Mesenchymal stem cell (in vitro differentiated cells and primary cell): Measurements from ENCODE around the gene SPINK8.
"Not testable (repeated sequence)": the region's sequence is repeated elsewhere in the genome, so short reads cannot be mapped to it uniquely, and the experiment has no call there.

Experiments used
- DNase-seq: peaks from one replicate; pipeline ENCODE4 v3.0.0-alpha.2; 2013
- H2AFZ ChIP-seq: one replicate; pipeline ENCODE4 v1.6.1; 2013; ENCODE audit warnings: low read depth, mild to moderate bottlenecking, control low read depth, inconsistent platforms, low read length, moderate library complexity
- H2AK5ac ChIP-seq: 2 replicates; pipeline ENCODE4 v1.6.1; 2013; ENCODE audit warnings: low read length, moderate library complexity, mild to moderate bottlenecking, inconsistent platforms; ENCODE audit not compliant: severe bottlenecking
- H2BK120ac ChIP-seq: one replicate; pipeline ENCODE4 v1.6.1; 2013; ENCODE audit warnings: low read depth, mild to moderate bottlenecking, inconsistent platforms, low read length, moderate library complexity
- H2BK12ac ChIP-seq, 2 experiments: one replicate each; pipeline ENCODE4 v1.6.1; 2013; ENCODE audit warnings: inconsistent platforms in 2 of 2, low read length in 2 of 2, mild to moderate bottlenecking in 2 of 2, moderate library complexity in 2 of 2, control low read depth in 1 of 2
- H2BK15ac ChIP-seq: one replicate; pipeline ENCODE4 v1.6.1; 2013; ENCODE audit warnings: mild to moderate bottlenecking, low read depth, inconsistent platforms; ENCODE audit not compliant: poor library complexity, severe bottlenecking
- H2BK5ac ChIP-seq: 2 replicates; pipeline ENCODE4 v1.6.1; 2013; ENCODE audit warnings: low read depth, mild to moderate bottlenecking, low read length, control low read depth, inconsistent platforms; ENCODE audit not compliant: poor library complexity, severe bottlenecking
- H3K14ac ChIP-seq, 2 experiments: one replicate each; pipeline ENCODE4 v1.6.1; 2013; ENCODE audit warnings: inconsistent platforms in 2 of 2, low read length in 2 of 2, control low read depth in 1 of 2, mild to moderate bottlenecking in 1 of 2, moderate library complexity in 1 of 2
- H3K18ac ChIP-seq, 2 experiments: one replicate each; pipeline ENCODE4 v1.6.1; 2013; ENCODE audit warnings: inconsistent platforms in 2 of 2, low read length in 2 of 2, control low read depth in 1 of 2, low read depth in 1 of 2, mild to moderate bottlenecking in 1 of 2
- H3K23ac ChIP-seq, 2 experiments: one replicate each; pipeline ENCODE4 v1.6.1; 2013; ENCODE audit warnings: inconsistent platforms in 2 of 2, low read length in 2 of 2, mild to moderate bottlenecking in 2 of 2, moderate library complexity in 2 of 2, control low read depth in 1 of 2
- H3K27ac ChIP-seq: 2 replicates; pipeline ENCODE4 v1.5.1; 2013; ENCODE audit warnings: mild to moderate bottlenecking, moderate library complexity, low read length, control low read depth, inconsistent platforms; ENCODE audit not compliant: poor library complexity, severe bottlenecking
- H3K27me3 ChIP-seq, 2 experiments: 2 replicates each; pipeline versions ENCODE4 v1.6.1 to v1.7.0; 2013; ENCODE audit warnings: low read length in 2 of 2, mild to moderate bottlenecking in 2 of 2, moderate library complexity in 2 of 2, control low read depth in 1 of 2, inconsistent platforms in 1 of 2; ENCODE audit not compliant: control insufficient read depth in 1 of 2, insufficient read depth in 1 of 2
- H3K36me3 ChIP-seq, 2 experiments: 2 replicates each; pipeline versions ENCODE4 v1.6.1 to v1.7.0; 2013; ENCODE audit warnings: low read length in 2 of 2, control low read depth in 1 of 2, inconsistent platforms in 1 of 2, low read depth in 1 of 2, mild to moderate bottlenecking in 1 of 2; ENCODE audit not compliant: insufficient read depth in 2 of 2, control insufficient read depth in 1 of 2
- H3K4ac ChIP-seq, 2 experiments: one replicate each; pipeline ENCODE4 v1.6.1; 2013; ENCODE audit warnings: inconsistent platforms in 2 of 2, low read length in 2 of 2, mild to moderate bottlenecking in 2 of 2, moderate library complexity in 2 of 2, control low read depth in 1 of 2, low read depth in 1 of 2
- H3K4me1 ChIP-seq: 2 replicates; pipeline ENCODE4 v1.6.1; 2013; ENCODE audit warnings: low read depth, low read length, control low read depth; ENCODE audit not compliant: control insufficient read depth, insufficient read depth
- H3K4me2 ChIP-seq: 2 replicates; pipeline ENCODE4 v1.6.1; 2013; ENCODE audit warnings: low read length, mild to moderate bottlenecking, inconsistent platforms; ENCODE audit not compliant: poor library complexity, severe bottlenecking
- H3K4me3 ChIP-seq, 2 experiments: 2 replicates each; pipeline versions ENCODE4 v1.5.1 to v1.7.0; 2013; ENCODE audit warnings: low read length in 2 of 2, mild to moderate bottlenecking in 2 of 2, control low read depth in 1 of 2, low read depth in 1 of 2; ENCODE audit not compliant: insufficient read depth in 1 of 2
- H3K79me1 ChIP-seq: replicated peaks from 2 replicates; pipeline ENCODE4 v1.6.1; 2013; ENCODE audit warnings: mild to moderate bottlenecking, control low read depth, low read length, inconsistent platforms; ENCODE audit not compliant: poor library complexity, severe bottlenecking
- H3K9ac ChIP-seq: 2 replicates; pipeline ENCODE4 v1.7.0; 2013; ENCODE audit warnings: mild to moderate bottlenecking, low read length, moderate library complexity
- H3K9me3 ChIP-seq: 2 replicates; pipeline ENCODE4 v1.7.0; 2013; ENCODE audit warnings: mild to moderate bottlenecking, low read length; ENCODE audit not compliant: control insufficient read depth
- H4K8ac ChIP-seq: one replicate; pipeline ENCODE4 v1.6.1; 2013; ENCODE audit warnings: inconsistent platforms, mild to moderate bottlenecking, low read length, moderate library complexity
- H4K91ac ChIP-seq: one replicate; pipeline ENCODE4 v1.6.1; 2013; ENCODE audit warnings: mild to moderate bottlenecking, low read length, inconsistent platforms
- WGBS: methylation state at CpG from one replicate; pipeline ENCODE4 v1.1.7; 2013; ENCODE audit warnings: mixed read lengths; 5-methylcytosine and 5-hydroxymethylcytosine counted together

The SPINK8 gene

GRCh38 chr3:48331706-48332435, 1.6 kb downstream of the SPINK8 start:
- H2BK5ac ChIP-seq, H3K9me3 ChIP-seq, H3K4ac ChIP-seq, H3K4me1 ChIP-seq, H2BK120ac ChIP-seq, H2AFZ ChIP-seq, H2BK12ac ChIP-seq, H4K91ac ChIP-seq, H4K8ac ChIP-seq, H3K36me3 ChIP-seq, DNase-seq, H3K79me1 ChIP-seq, H3K23ac ChIP-seq, H3K4me3 ChIP-seq, H3K18ac ChIP-seq, H3K9ac ChIP-seq, H3K27ac ChIP-seq, H3K14ac ChIP-seq, H3K4me2 ChIP-seq, H2BK15ac ChIP-seq, H2AK5ac ChIP-seq: not testable (repeated sequence)
- WGBS: 86% methylated on average over 7 of the region's 10 CpGs
- peaks cover 25 to 28% of the 10 kb centered on the region in 2 experiments for H3K27me3 ChIP-seq

- no peak overlapping the region for H3K27ac ChIP-seq
- no peak overlapping the region for H2BK12ac ChIP-seq
- no peak overlapping the region for H4K8ac ChIP-seq
- no peak overlapping the region for H3K4me3 ChIP-seq
- H3K9ac ChIP-seq: no peak overlapping the region
- 71% methylated on average over 2 of the region's 2 CpGs for WGBS
- H3K4ac ChIP-seq: no peak overlapping the region
- no peak overlapping the region for H3K14ac ChIP-seq
- H3K36me3 ChIP-seq: no peaks in the 10 kb centered on the region
- H2BK15ac ChIP-seq: no peak overlapping the region
- H3K18ac ChIP-seq: no peak overlapping the region
- H2AK5ac ChIP-seq: no peak overlapping the region
- H3K4me2 ChIP-seq: no peak overlapping the region
- no peak overlapping the region for H4K91ac ChIP-seq
- no peak for DNase-seq
- H3K27me3 ChIP-seq: peaks cover 4 to 18% of the 10 kb centered on the region in 2 experiments
- H2BK5ac ChIP-seq: no peak overlapping the region
- peaks cover 16% of the 10 kb centered on the region for H3K9me3 ChIP-seq
- no peaks in the 10 kb centered on the region for H3K4me1 ChIP-seq
- no peaks in the 10 kb centered on the region for H3K79me1 ChIP-seq
- H2AFZ ChIP-seq: no peak overlapping the region
- H2BK120ac ChIP-seq: no peak overlapping the region
- no peak overlapping the region for H3K23ac ChIP-seq
Measured at GRCh38 chr3:48320996-48321395, 12.5 kb downstream of the SPINK8 start.

- Histone ChIP-seq H3K4me2 (no peak overlapping the region), H3K14ac (no peak overlapping the region), H4K8ac (no peak overlapping the region), H3K9me3 (peaks cover 34% of the 10 kb centered on the region), H3K4me1 (no peaks in the 10 kb centered on the region), H3K27me3 (peaks cover 4 to 14% of the 10 kb centered on the region in 2 experiments), H2BK12ac (no peak overlapping the region), H2BK120ac (no peak overlapping the region), H3K9ac (no peak overlapping the region), H2BK5ac (no peak overlapping the region), H2AFZ (no peak overlapping the region), H3K18ac (no peak overlapping the region), H3K4me3 (no peak overlapping the region), H2BK15ac (no peak overlapping the region), H2AK5ac (no peak overlapping the region), H3K36me3 (no peaks in the 10 kb centered on the region), H3K4ac (no peak overlapping the region), H4K91ac (no peak overlapping the region), H3K79me1 (no peaks in the 10 kb centered on the region), H3K23ac (no peak overlapping the region), H3K27ac (no peak overlapping the region)
- DNase-seq: no peak
- WGBS: no CpG with 5 or more reads among the region's 2 CpGs
Measured at GRCh38 chr3:48318713-48319468, 14.6 kb downstream of the SPINK8 start.

GRCh38 chr3:48314542-48314941, 18.9 kb downstream of the SPINK8 start:
- Histone ChIP-seq H3K9ac (no peak overlapping the region), H3K9me3 (peaks cover 36% of the 10 kb centered on the region), H2AK5ac (no peak overlapping the region), H3K4me2 (no peak overlapping the region), H3K14ac (no peak overlapping the region), H3K23ac (no peak overlapping the region), H4K8ac (no peak overlapping the region), H3K4ac (no peak overlapping the region), H2BK120ac (no peak overlapping the region), H2BK5ac (no peak overlapping the region), H3K27me3 (peaks cover 4 to 10% of the 10 kb centered on the region in 2 experiments), H4K91ac (no peak overlapping the region), H3K18ac (no peak overlapping the region), H2BK12ac (no peak overlapping the region), H3K36me3 (no peaks in the 10 kb centered on the region), H3K4me1 (no peaks in the 10 kb centered on the region), H2AFZ (no peak overlapping the region), H3K27ac (no peak overlapping the region), H3K79me1 (no peaks in the 10 kb centered on the region), H2BK15ac (no peak overlapping the region), H3K4me3 (no peak overlapping the region)
- no peak for DNase-seq
